GM12892 (cell line): Measurements from ENCODE around the gene STARD10.

ENCODE experiments used
- POLR2A ChIP-seq: IDR thresholded peaks from 2 replicates; pipeline ENCODE4 v1.6.1; 2011; ENCODE audit warnings: low read depth, low read length, control low read depth
- POLR2AphosphoS5 ChIP-seq: IDR thresholded peaks from 2 replicates; pipeline ENCODE4 v1.6.1; 2011; ENCODE audit warnings: low read depth, low read length, control low read depth
- TAF1 ChIP-seq: IDR thresholded peaks from 2 replicates; pipeline ENCODE4 v1.6.1; 2011; ENCODE audit warnings: low read depth, mild to moderate bottlenecking, control low read depth, low read length, borderline replicate concordance

- no peak for TF ChIP-seq POLR2A
- no peak for TF ChIP-seq POLR2AphosphoS5
- TF ChIP-seq TAF1, result no peak
These were observed 70.3 kb downstream of the STARD10 start for GRCh38 chr11:72723508-72723907.
